OCI-LY3 (cell line): Measurements from ENCODE around the gene AGPAT3.

Experiments
- H2AFZ ChIP-seq: fragments of 200-600, 300-600 bp; shearing (Covaris generic); 2 replicates; pipeline ENCODE4 v1.6.0; 2014; ENCODE audit warnings: antibody characterized with exemption, low read depth, low read length
- H3K27ac ChIP-seq: fragments of 200-600, 300-600 bp; sonication (generic); 2 replicates; pipeline ENCODE4 v1.5.1; 2014; ENCODE audit warnings: mild to moderate bottlenecking, low read length, moderate library complexity, mixed read lengths
- H3K27me3 ChIP-seq: fragments of 200-600, 300-600 bp; sonication (generic); 2 replicates; pipeline ENCODE4 v1.6.1; 2014; ENCODE audit warnings: low read depth, low read length, mixed read lengths
- H3K36me3 ChIP-seq: fragments of 200-600, 300-600 bp; sonication (generic); replicated peaks from 2 replicates; pipeline ENCODE3; 2014; ENCODE audit warnings: low read depth, low read length, mixed read lengths
- H3K4me1 ChIP-seq: fragments of 300-600, 200-600 bp; sonication (generic); 2 replicates; pipeline ENCODE4 v1.6.1; 2014; ENCODE audit warnings: low read length, mixed read lengths
- H3K4me2 ChIP-seq: fragments of 200-600, 300-600 bp; sonication (generic); 2 replicates; pipeline ENCODE4 v1.6.1; 2014; ENCODE audit warnings: low read length, mixed read lengths
- H3K4me3 ChIP-seq: fragments of 300-600, 200-600 bp; sonication (generic); 2 replicates; pipeline ENCODE4 v1.5.1; 2014; ENCODE audit warnings: antibody characterized with exemption, mild to moderate bottlenecking, low read length, moderate library complexity
- H3K79me2 ChIP-seq: fragments of 300-600, 200-600 bp; shearing (Covaris generic); 2 replicates; pipeline ENCODE4 v1.6.1; 2014; ENCODE audit warnings: mild to moderate bottlenecking, low read length, mixed read lengths
- H3K9ac ChIP-seq: fragments of 300-600, 200-600 bp; shearing (Covaris generic); 2 replicates; pipeline ENCODE4 v1.6.0; 2014; ENCODE audit warnings: mild to moderate bottlenecking, low read length, moderate library complexity
- H3K9me3 ChIP-seq: fragments of 200-600, 300-600 bp; shearing (Covaris generic); 2 replicates; pipeline ENCODE4 v1.6.1; 2014; ENCODE audit warnings: low read length, mixed read lengths; ENCODE audit not compliant: insufficient read depth
- H4K20me1 ChIP-seq: fragments of 200-600, 300-600 bp; sonication (generic); 2 replicates; pipeline ENCODE4 v1.6.1; 2016; ENCODE audit warnings: low read length, mixed read lengths; ENCODE audit not compliant: insufficient read depth
- EZH2phosphoT487 ChIP-seq: fragments of 200-600 bp; shearing (Covaris generic); IDR thresholded peaks from 2 replicates; pipeline ENCODE4 v1.6.1; 2018; ENCODE audit warnings: antibody characterized with exemption, mixed run types, low read depth
- TF ChIP-seq, protein P1 (sequence below): fragments of 200-600, 300-600 bp; sonication (generic); IDR thresholded peaks from 2 replicates; pipeline ENCODE4 v1.5.1; 2014; ENCODE audit warnings: antibody characterized with exemption, low read length, low read depth

AGPAT3 gene

DNA sequence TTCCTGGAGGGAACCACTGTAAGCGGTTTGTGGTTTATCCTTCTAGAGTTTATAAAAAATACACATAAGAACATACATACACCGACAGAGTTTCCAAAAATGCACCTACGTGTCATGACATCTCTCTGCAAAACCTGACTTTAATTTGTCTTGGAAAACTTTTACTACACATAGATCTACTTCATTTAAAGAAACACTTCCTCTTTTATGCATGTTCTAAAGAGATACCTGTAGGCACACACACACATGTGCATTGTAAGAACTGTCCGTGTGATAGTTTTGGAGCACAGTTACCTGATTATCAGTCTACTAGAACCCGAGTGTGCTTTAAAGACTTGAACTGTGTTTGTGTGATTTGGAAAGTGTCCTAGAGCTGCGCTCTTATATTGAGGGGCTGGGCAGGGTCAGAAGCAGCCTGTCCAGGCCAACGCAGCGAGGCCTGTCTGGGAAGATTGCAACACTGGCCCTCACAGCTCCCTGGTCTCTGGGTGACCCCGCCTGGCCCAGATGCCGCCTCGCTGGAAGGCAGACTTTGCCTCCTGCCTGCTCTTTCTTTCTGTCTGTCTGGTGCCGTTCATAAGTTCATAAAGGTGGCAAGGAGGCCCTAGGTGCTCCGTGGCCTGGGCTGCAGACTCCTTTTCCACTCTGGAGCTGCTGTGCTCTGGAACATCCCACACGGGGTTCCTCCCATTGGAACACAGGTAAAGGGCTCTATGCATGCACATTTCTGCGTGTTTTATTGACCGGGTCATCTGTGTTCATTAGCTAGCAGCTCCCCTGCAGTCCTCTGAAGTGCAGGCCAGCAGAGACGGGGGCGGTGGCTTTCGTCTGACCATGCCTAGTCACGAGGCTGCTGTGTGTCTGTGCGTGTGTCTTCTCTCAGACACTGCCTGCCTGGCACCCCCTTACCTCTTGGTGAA, 46.3 kb downstream of the AGPAT3 start:
- no peaks in the 10 kb centered on the region for H3K9me3 ChIP-seq
- TF ChIP-seq, protein P1, sequence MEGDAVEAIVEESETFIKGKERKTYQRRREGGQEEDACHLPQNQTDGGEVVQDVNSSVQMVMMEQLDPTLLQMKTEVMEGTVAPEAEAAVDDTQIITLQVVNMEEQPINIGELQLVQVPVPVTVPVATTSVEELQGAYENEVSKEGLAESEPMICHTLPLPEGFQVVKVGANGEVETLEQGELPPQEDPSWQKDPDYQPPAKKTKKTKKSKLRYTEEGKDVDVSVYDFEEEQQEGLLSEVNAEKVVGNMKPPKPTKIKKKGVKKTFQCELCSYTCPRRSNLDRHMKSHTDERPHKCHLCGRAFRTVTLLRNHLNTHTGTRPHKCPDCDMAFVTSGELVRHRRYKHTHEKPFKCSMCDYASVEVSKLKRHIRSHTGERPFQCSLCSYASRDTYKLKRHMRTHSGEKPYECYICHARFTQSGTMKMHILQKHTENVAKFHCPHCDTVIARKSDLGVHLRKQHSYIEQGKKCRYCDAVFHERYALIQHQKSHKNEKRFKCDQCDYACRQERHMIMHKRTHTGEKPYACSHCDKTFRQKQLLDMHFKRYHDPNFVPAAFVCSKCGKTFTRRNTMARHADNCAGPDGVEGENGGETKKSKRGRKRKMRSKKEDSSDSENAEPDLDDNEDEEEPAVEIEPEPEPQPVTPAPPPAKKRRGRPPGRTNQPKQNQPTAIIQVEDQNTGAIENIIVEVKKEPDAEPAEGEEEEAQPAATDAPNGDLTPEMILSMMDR = no peak
- no peak for TF ChIP-seq EZH2phosphoT487
- no peak overlapping the region for H3K9ac ChIP-seq
- H3K27ac ChIP-seq = no peak overlapping the region
- peaks cover 18% of the 10 kb centered on the region for H3K36me3 ChIP-seq
- peaks cover 67% of the 10 kb centered on the region for H3K79me2 ChIP-seq
- no peak overlapping the region for H2AFZ ChIP-seq
- no peaks in the 10 kb centered on the region for H3K27me3 ChIP-seq
- peaks cover 3% of the 10 kb centered on the region; the same call in 1 of the 2 replicates for H3K4me1 ChIP-seq
- H3K4me2 ChIP-seq = no peak overlapping the region
- H3K4me3 ChIP-seq = no peak overlapping the region
- H4K20me1 ChIP-seq = peaks cover 28% of the 10 kb centered on the region

DNA sequence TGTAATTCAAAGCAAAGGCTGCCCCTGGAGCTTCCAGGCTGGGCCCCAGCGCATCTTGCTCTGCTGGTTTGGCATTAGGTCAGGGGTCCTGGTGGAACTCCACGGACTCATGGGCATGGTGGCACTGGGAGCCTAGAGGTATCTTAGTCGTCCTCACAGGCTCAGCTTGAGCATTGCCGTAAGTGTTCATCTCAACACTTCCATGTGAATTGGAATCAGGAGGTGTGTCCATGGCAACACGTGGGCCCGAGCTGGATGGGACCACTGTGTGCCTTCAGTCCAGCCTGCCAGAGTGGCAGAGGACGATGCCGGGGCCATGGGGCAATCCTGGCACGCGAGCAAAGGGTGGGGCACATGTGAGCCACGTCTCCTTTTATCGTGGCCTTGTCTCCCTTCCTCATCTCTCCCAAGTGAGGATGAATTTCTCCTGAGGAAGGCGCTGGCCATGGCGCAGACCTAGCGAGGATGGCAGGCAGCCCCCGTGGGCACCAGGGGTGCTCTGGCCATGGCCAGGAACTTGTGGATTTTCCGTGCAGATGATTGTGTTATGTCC, 47.0 kb downstream of the AGPAT3 start:
- Histone ChIP-seq H3K4me3 (no peak overlapping the region), H4K20me1 (peaks cover 34% of the 10 kb centered on the region), H3K27ac (no peak overlapping the region), H3K4me1 (peaks cover 4% of the 10 kb centered on the region; the same call in 1 of the 2 replicates), H3K9me3 (no peaks in the 10 kb centered on the region), H3K4me2 (no peak overlapping the region), H3K79me2 (peaks cover 71% of the 10 kb centered on the region), H3K36me3 (peaks cover 15% of the 10 kb centered on the region), H3K9ac (no peak overlapping the region), H3K27me3 (no peaks in the 10 kb centered on the region), H2AFZ (no peak overlapping the region)
- TF ChIP-seq, protein P1 = no peak
- no peak for TF ChIP-seq EZH2phosphoT487

DNA sequence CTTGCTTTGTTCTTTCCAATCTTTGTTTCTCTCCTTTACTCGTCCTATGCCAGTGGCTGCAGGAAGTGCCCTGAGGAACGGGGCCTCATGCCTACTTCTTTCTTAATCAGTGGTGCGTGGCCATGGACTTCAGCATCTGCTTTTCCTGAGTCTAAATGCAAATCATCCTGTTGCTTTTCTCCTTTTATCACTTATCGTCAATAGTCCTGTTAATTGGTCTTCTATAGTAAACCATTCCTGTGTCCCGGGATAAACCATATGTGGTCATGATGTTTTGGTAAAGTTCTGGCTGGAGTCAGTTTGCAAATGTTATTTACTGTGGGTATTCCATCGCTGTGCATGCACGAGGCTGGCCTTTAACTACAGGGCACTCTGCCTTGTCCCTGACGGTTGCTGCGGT, 47.5 kb downstream of the AGPAT3 start:
- Histone ChIP-seq H3K4me1 (peaks cover 9% of the 10 kb centered on the region; the same call in 1 of the 2 replicates), H3K79me2 (peaks cover 76% of the 10 kb centered on the region), H3K4me2 (no peak overlapping the region), H3K4me3 (no peak overlapping the region), H3K9ac (no peak overlapping the region), H4K20me1 (peaks cover 38% of the 10 kb centered on the region), H3K27ac (no peak overlapping the region), H3K36me3 (peaks cover 15% of the 10 kb centered on the region), H3K27me3 (no peaks in the 10 kb centered on the region), H2AFZ (no peak overlapping the region), H3K9me3 (no peaks in the 10 kb centered on the region)
- TF ChIP-seq EZH2phosphoT487 = no peak
- TF ChIP-seq, protein P1 = no peak

DNA sequence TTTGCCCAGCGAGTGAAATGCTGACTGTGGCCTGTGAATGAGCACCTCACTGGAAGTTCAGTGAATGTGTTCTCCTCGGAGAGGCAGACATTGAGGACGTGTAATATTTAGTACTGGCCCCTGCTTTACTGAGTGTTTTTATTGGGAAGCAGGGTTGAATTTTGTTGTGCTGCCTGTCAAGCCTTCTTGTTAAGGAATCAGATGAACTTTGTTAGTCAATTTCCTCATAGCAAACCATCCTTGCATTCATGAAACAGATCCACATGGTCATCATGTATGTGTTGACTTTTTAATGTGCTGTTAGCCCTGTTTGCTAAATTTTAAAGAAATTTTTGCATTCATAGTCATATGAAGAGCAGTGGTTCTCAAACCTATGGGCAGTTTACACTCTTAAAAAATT, 47.9 kb downstream of the AGPAT3 start:
- Histone ChIP-seq H3K9me3 (no peaks in the 10 kb centered on the region), H3K4me3 (no peak overlapping the region), H3K4me2 (no peak overlapping the region), H3K79me2 (peaks cover 77% of the 10 kb centered on the region), H3K4me1 (peaks cover 10% of the 10 kb centered on the region; the same call in 1 of the 2 replicates), H4K20me1 (peaks cover 37% of the 10 kb centered on the region), H3K36me3 (peaks cover 15% of the 10 kb centered on the region), H3K9ac (no peak overlapping the region), H2AFZ (no peak overlapping the region), H3K27me3 (no peaks in the 10 kb centered on the region), H3K27ac (no peak overlapping the region)
- no peak for TF ChIP-seq EZH2phosphoT487
- TF ChIP-seq, protein P1 = no peak
